Endometrial microvascular endothelial cells (primary cell): ENCODE measurements around the gene FFAR1. TPM values are rescaled to one million over a fixed set of nuclear protein-coding genes. Genes with fewer than 3 reads are reported as not detected.

Source experiments
- in situ Hi-C: cut with HindIII; loops from 2 replicates; pipeline ENCODE4 v1.10.0; 2017; ENCODE audit warnings: low sequenced_read_pairs, low pct_unique_long_range_greater_than_20kb; ENCODE audit errors: inconsistent ontology term
- total RNA-seq: library from RNA; depleted of rRNA; stranded (reverse); fragments of >200 nt; gene quantifications from one replicate; pipeline ENCODE4 v1.2.3, GENCODE V29; 2015; ENCODE audit errors: inconsistent ontology term

Gene FFAR1
- total RNA-seq: not detected

- in situ Hi-C loops: no loop called here
Measured at GRCh38 chr19:35347171-35347929, at the start of gene FFAR1. FFAR1 (plus strand) TSS chr19:35347902; CDS start chr19:35351552, 3,650 bp downstream.

DNA sequence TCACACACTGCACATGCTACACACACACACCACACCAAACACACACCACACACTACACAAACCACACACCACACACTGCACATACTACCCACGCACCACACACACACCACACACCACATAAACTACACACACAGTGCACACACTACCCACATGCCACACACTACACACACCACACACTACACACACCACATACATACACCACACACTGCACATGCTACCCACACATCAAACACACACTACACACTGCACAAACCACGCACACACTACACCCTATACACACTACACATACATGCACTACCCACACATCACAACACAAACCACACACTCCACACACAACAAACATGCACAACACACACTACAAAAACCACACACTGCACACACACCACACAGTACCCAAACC is 49.8 kb upstream of the FFAR1 start:
- in situ Hi-C loops: no loop called here

DNA sequence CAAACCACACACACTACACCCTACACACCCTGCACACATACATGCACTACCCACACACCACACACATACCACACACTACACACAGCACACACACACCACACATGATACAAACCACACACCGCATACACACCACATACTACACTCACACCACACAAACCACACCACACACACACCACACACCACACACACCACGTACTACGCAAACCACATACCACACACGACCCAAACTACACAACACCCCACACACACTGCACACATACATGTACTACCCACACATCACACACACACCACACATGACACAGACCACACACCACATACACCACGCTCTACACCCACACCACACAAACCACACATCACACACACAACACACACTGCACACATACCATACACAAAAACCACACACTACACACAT is 49.1 kb upstream of the FFAR1 start:
- in situ Hi-C loops: no loop called here

GRCh38 chr19:35299523-35300338 is 48.0 kb upstream of the FFAR1 start:
- in situ Hi-C loops: no loop called here

DNA sequence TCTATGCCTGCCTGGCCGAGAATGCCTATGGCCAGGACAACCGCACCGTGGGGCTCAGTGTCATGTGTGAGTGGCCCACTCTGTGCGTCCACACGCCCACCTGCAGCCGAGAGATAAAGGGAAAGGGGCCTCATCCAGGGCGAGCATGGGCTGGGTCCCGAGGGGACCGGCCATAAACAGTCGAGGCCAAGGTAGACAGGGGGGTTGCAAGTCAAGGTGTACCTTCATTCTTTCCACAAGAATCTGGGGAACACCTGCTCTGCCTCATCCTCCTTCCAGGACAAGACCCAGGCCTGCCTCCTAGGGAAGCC is 47.4 kb upstream of the FFAR1 start:
- in situ Hi-C loops: no loop called here

DNA sequence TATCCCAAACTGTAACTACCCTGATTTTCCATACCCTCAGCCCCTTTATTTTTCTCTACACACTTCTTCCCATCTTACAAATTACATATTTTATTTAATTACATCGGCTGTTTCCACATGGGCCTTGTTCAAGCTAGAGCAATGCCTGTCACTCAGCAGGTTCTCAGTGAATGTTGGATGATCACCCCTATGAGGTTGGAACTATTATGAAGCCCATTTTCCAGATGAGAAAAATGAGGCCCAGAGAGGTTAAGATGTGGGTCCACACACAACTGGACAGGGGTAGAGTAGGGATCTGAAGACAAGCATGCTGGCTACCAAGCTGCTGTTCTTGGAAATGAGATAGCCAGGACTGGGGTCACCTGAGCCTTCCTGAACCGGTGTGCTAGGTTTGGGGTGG is 45.7 kb upstream of the FFAR1 start:
- in situ Hi-C loops: no loop called here

GRCh38 chr19:35302446-35302845 is 45.3 kb upstream of the FFAR1 start:
- in situ Hi-C loops: no loop called here

DNA sequence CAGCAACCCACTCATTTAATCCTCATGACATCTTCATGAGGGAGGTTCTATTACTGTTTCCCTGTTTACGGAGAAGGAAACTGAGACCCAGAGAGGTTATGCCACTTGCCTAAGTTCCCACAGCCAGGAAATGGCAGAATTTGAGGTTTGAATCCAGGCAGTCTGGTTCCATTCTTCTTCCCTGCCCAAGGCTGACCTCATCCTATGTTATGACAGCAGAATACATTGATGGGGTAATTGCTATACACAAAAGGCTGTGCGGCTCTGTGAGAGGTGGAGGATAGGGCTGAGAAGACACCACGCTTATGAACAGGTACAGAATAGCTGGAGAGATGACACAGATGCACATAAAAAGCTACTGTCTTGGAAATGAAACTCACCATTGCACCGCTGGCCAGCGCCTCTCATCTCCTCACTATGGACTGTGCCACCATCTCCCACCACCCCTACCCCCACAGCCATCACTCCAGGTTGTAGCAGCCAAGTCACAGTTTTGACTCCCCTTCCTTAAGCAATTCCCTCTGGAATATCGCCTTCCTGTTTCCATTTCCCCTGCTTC is 44.3 kb upstream of the FFAR1 start:
- in situ Hi-C loops: no loop called here

DNA sequence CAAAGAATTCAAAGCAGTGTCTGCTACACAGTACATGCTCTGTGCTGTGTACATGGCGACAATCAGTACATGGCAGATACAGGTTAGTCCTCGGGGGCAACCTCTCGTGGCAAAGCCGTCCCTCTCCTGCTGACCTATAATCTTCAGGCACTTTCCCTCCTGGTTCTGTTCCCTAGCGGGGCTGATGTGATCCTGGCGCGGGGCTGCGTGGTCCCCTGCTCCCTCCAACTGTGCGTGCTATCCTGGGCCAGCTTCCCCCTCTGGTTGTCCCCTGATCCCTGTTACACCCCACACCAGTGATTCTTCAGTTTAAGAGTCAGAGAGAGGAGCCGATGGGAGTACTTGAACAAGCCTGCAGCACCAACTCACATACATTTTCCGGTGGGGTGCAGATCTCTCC is 43.7 kb upstream of the FFAR1 start:
- in situ Hi-C loops: no loop called here

DNA sequence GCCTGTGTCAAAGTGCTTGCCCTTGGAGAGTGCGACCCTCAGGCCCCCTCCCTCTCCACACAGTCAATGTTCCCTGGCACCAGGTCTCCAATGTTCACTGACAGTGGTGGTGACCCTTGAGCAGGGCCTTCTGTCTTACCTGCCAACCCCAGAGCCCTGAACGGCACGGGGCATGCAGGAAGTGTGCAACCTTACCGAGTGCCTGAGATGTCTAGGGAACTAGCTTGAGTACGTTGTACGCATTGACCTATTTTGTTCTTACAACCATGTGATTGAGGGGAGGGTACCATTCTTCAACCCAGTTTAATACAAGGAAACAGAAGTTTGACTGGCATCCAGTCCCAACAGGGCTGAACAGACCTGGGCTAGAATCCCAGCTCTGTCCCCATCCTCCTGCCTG is 42.5 kb upstream of the FFAR1 start:
- in situ Hi-C loops: no loop called here

- in situ Hi-C loops: no loop called here
Measured at GRCh38 chr19:35306473-35307246, 41.0 kb upstream of the FFAR1 start.

- in situ Hi-C loops: no loop called here
Measured at GRCh38 chr19:35307931-35308330, 39.8 kb upstream of the FFAR1 start.

GRCh38 chr19:35308910-35309309 is 38.8 kb upstream of the FFAR1 start:
- in situ Hi-C loops: no loop called here

DNA sequence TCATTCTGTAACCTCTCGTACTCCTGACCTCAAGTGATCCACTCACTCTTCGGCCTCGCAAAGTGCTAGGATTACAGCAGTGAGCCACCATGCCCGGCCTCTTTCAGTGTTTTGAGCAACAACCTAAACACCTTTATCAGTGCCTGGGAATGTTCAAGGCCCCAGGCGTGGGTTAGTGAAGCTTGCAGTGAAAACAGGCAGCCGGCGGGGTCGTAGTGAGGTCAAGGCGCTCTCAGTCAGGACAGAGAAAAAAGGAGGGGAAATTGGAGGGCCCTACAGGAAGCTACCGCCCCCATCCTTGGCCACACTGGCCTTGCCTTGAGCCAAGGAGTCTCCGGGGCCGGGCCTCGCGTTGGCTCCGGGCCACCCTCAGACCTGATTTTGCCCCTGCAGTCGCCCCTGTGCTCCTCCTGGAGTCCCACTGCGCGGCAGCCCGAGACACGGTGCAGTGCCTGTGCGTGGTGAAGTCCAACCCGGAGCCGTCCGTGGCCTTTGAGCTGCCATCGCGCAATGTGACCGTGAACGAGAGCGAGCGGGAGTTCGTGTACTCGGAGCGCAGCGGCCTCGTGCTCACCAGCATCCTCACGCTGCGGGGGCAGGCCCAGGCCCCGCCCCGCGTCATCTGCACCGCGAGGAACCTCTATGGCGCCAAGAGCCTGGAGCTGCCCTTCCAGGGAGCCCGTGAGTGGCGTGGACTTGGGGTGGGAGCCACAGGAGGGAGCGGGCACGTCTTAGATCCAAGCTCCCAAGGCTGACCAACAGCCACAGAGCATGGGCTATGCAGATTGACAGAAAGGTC is 38.0 kb upstream of the FFAR1 start:
- in situ Hi-C loops: no loop called here

GRCh38 chr19:35310331-35310730 is 37.4 kb upstream of the FFAR1 start:
- in situ Hi-C loops: no loop called here

DNA sequence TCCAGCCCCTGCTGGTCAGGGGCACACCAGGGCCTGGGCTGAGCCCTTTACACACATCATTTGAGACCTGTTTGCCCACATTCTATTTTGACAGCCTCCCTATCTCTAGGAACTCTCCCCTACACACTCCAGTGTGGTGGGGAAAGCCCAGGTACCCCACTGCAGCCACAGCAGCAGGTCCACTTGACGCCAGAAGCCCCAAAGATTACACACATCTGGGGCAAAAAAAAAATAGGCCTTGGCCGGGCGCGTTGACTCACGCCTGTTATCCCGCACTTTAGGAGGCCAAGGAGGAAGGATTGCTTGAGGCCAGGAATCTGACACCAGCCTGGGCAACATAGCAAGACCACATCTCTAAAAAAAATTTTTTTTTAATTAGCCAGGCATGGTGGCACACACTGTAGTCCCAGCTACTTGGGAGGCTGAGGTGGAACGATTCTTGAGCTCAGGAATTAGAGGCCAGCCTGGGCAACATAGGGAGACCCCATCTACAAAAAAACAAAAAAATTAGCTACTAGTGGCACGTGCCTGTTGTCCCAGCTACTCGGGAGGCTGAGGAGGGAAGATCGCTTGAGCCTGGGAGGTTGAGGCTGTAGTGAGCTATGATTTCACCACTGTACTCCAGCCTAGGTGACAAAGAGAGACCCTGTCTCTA is 36.8 kb upstream of the FFAR1 start:
- in situ Hi-C loops: no loop called here

DNA sequence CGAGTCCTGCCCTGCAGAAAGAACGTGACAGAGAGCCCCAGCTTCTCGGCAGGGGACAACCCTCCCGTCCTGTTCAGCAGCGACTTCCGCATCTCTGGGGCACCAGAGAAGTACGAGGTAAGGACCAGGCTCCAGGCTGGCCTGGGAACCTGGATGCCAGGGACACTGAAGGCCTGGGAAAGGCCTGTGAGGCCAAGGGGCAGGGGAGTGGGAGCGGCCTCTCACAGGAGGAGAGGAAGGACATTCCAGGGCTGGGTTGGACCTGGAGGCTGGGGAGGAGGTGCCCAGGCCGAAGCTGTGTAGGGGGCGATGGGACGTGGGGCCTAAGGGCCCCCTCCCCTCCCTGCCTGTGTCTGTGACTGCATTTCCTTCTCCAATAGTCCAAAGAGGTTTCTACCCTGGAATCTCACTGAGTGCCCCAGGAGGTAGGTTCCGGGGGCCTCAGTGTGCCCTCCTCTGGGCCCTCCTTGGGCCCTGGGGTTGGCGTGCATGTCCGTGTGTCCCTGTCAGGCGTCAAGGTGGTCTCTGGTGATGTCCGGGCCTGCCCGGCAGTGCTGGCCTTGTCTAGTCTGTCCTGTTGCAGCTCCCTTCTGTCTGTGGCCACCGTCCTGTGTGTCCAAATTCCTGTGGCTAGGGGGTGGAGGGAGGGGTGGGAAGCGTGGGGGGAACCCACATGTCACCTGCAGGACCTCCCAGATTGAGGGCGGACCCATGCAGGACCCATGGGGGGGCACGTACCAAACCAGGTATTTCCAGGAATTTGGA is 35.6 kb upstream of the FFAR1 start:
- in situ Hi-C loops: no loop called here
